ENCODE results near the gene WDR7. TPM values are rescaled to one million over a fixed set of nuclear protein-coding genes. Genes with fewer than 3 reads are reported as not detected.

WDR7 gene
- total and polyA plus RNA-seq, 7 donors, result 3.7 to 45.3 (median 28.5) TPM

GRCh38 chr18:57038395-57038794, 387.2 kb downstream of the WDR7 start:
- Histone ChIP-seq H3K4me1 (no peaks in the 10 kb centered on the region), H3K36me3 (no peaks in the 10 kb centered on the region), H3K9me3 (no peaks in the 10 kb centered on the region), H3K27ac (no peak overlapping the region), H3K4me3 (no peak overlapping the region), H3K27me3 (no peaks in the 10 kb centered on the region)
- no peak for DNase-seq
- intact Hi-C loops (cut with DNase I), result no loop called here
- 74 to 85% methylated on average over 6 of the region's 6 CpGs for WGBS, 2 donors
- TF ChIP-seq CTCF (IDR thresholded peaks at IDR 0.05) (no peak), POLR2AphosphoS5 (IDR thresholded peaks at IDR 0.05) (no peak)

GRCh38 chr18:57040175-57040574, 389.0 kb downstream of the WDR7 start:
- no peak for TF ChIP-seq EP300 (IDR thresholded peaks at IDR 0.05)
- no peak for TF ChIP-seq POLR2A (IDR thresholded peaks at IDR 0.05)
- no peak for TF ChIP-seq CTCF (IDR thresholded peaks at IDR 0.05)
- no peak for TF ChIP-seq POLR2AphosphoS5 (IDR thresholded peaks at IDR 0.05)
- WGBS, 2 donors, result 62 to 63% methylated on average over 3 of the region's 3 CpGs
- DNase-seq, result no peak
- no peaks in the 10 kb centered on the region for H3K36me3 ChIP-seq
- intact Hi-C loops (cut with DNase I), result no loop called here
- H3K4me3 ChIP-seq, result no peak overlapping the region
- no peaks in the 10 kb centered on the region for H3K9me3 ChIP-seq
- no peaks in the 10 kb centered on the region for H3K4me1 ChIP-seq
- H3K27me3 ChIP-seq, result no peaks in the 10 kb centered on the region
- H3K27ac ChIP-seq, result no peak overlapping the region

- Histone ChIP-seq H3K4me3 (no peak overlapping the region), H3K27me3 (no peaks in the 10 kb centered on the region), H3K9me3 (no peaks in the 10 kb centered on the region), H3K27ac (no peak overlapping the region), H3K36me3 (no peaks in the 10 kb centered on the region), H3K4me1 (no peaks in the 10 kb centered on the region)
- intact Hi-C loops (cut with DNase I), result no loop called here
- DNase-seq, result no peak
- 78 to 90% methylated on average over 3 of the region's 3 CpGs for WGBS, 2 donors
- TF ChIP-seq POLR2AphosphoS5 (IDR thresholded peaks at IDR 0.05) (no peak), EP300 (IDR thresholded peaks at IDR 0.05) (no peak), POLR2A (IDR thresholded peaks at IDR 0.05) (no peak), CTCF (IDR thresholded peaks at IDR 0.05) (no peak)
Measured at GRCh38 chr18:57043241-57043640, 392.1 kb downstream of the WDR7 start.

GRCh38 chr18:57048351-57048750, 397.2 kb downstream of the WDR7 start:
- WGBS, 2 donors, result 78 to 91% methylated on average over 9 of the region's 9 CpGs
- no peaks in the 10 kb centered on the region for H3K36me3 ChIP-seq
- DNase-seq, result no peak
- H3K4me1 ChIP-seq, result no peaks in the 10 kb centered on the region
- H3K27ac ChIP-seq, result no peak overlapping the region
- intact Hi-C loops (cut with DNase I), result no loop called here
- peaks cover 0 to 3% (median 0%) of the 10 kb centered on the region in 3 donors for H3K27me3 ChIP-seq
- no peak overlapping the region for H3K4me3 ChIP-seq
- TF ChIP-seq POLR2AphosphoS5 (IDR thresholded peaks at IDR 0.05), result no peak
- no peak for TF ChIP-seq EP300 (IDR thresholded peaks at IDR 0.05)
- TF ChIP-seq CTCF (IDR thresholded peaks at IDR 0.05), result no peak
- no peak for TF ChIP-seq POLR2A (IDR thresholded peaks at IDR 0.05)
- no peaks in the 10 kb centered on the region for H3K9me3 ChIP-seq

- Histone ChIP-seq H3K9me3 (no peaks in the 10 kb centered on the region), H3K4me1 (no peaks in the 10 kb centered on the region), H3K27me3 (peaks cover 0 to 3% (median 0%) of the 10 kb centered on the region in 3 donors), H3K27ac (no peak overlapping the region), H3K36me3 (no peaks in the 10 kb centered on the region), H3K4me3 (no peak overlapping the region)
- 72 to 81% methylated on average over 9 of the region's 9 CpGs for WGBS, 2 donors
- TF ChIP-seq POLR2AphosphoS5 (IDR thresholded peaks at IDR 0.05) (no peak), POLR2A (IDR thresholded peaks at IDR 0.05) (no peak), EP300 (IDR thresholded peaks at IDR 0.05) (no peak), CTCF (IDR thresholded peaks at IDR 0.05) (no peak)
- DNase-seq, result no peak
- intact Hi-C loops (cut with DNase I), result no loop called here
Measured at GRCh38 chr18:57048859-57049258, 397.7 kb downstream of the WDR7 start.
